ENCODE results near the gene NOX4. TPM values are rescaled to one million over a fixed set of nuclear protein-coding genes. Genes with fewer than 3 reads are reported as not detected.
"Not testable (repeated sequence)": the region's sequence is repeated elsewhere in the genome, so short reads cannot be mapped to it uniquely, and the experiment has no call there.

NOX4 gene
- total RNA-seq, 4 donors from 2014 or later, result 38.4 to 129 (median 67.4) TPM

- no peak overlapping the region for H3K27ac ChIP-seq
- H3K36me3 ChIP-seq, result peaks cover 0 to 9% (median 0%) of the 10 kb centered on the region in 3 donors
- DNase-seq (ENCODE audit: low spot score in 2 of 2), result no peak
- H3K4me3 ChIP-seq, result no peak overlapping the region
- WGBS, 2 donors, result 87 to 89% methylated on average over 1 of the region's 1 CpG
- no peaks in the 10 kb centered on the region for H3K9me3 ChIP-seq
- TF ChIP-seq EP300 (IDR thresholded peaks at IDR 0.05), result no peak
- TF ChIP-seq CTCF (IDR thresholded peaks at IDR 0.05), result no peak
- TF ChIP-seq POLR2A (IDR thresholded peaks at IDR 0.05), result no peak
- H3K4me1 ChIP-seq, result peaks cover 0 to 5% (median 0%) of the 10 kb centered on the region in 4 donors
- no peaks in the 10 kb centered on the region for H3K27me3 ChIP-seq
These were observed 53.9 kb downstream of the NOX4 start for GRCh38 chr11:89437317-89437716.

- TF ChIP-seq POLR2A (IDR thresholded peaks at IDR 0.05) (no peak), CTCF (IDR thresholded peaks at IDR 0.05) (no peak), EP300 (IDR thresholded peaks at IDR 0.05) (no peak)
- no peak for DNase-seq (ENCODE audit: low spot score in 2 of 2)
- Histone ChIP-seq H3K36me3 (peaks cover 0 to 9% (median 0%) of the 10 kb centered on the region in 3 donors), H3K27ac (no peak overlapping the region), H3K9me3 (no peaks in the 10 kb centered on the region), H3K4me1 (peaks cover 0 to 5% (median 0%) of the 10 kb centered on the region in 4 donors), H3K27me3 (no peaks in the 10 kb centered on the region), H3K4me3 (no peak overlapping the region)
- WGBS, 2 donors, result 12 to 17% methylated on average over 3 of the region's 3 CpGs
These were observed 55.1 kb downstream of the NOX4 start for GRCh38 chr11:89436071-89436470.

GRCh38 chr11:89433278-89433677 lies 57.9 kb downstream of the NOX4 start:
- 71 to 84% methylated on average over 1 of the region's 1 CpG for WGBS, 2 donors
- Histone ChIP-seq H3K36me3 (no peaks in the 10 kb centered on the region), H3K4me1 (peaks cover 0 to 5% (median 0%) of the 10 kb centered on the region in 4 donors), H3K9me3 (no peaks in the 10 kb centered on the region), H3K27ac (no peak overlapping the region), H3K4me3 (no peak overlapping the region), H3K27me3 (no peaks in the 10 kb centered on the region)
- TF ChIP-seq POLR2A (IDR thresholded peaks at IDR 0.05), result no peak
- no peak for TF ChIP-seq EP300 (IDR thresholded peaks at IDR 0.05)
- no peak for TF ChIP-seq CTCF (IDR thresholded peaks at IDR 0.05)
- no peak for DNase-seq (ENCODE audit: low spot score in 2 of 2)

GRCh38 chr11:89432182-89432581 lies 59.0 kb downstream of the NOX4 start:
- 83 to 91% methylated on average over 3 of the region's 3 CpGs for WGBS, 2 donors
- not testable (repeated sequence) for H3K4me1 ChIP-seq; DNase-seq (ENCODE audit: low spot score in 2 of 2); H3K9me3 ChIP-seq; H3K36me3 ChIP-seq; H3K4me3 ChIP-seq; H3K27me3 ChIP-seq; H3K27ac ChIP-seq

GRCh38 chr11:89426501-89426900 lies 64.7 kb downstream of the NOX4 start:
- not testable (repeated sequence) for H3K27me3 ChIP-seq; DNase-seq (ENCODE audit: low spot score in 2 of 2); H3K4me1 ChIP-seq; H3K4me3 ChIP-seq; H3K36me3 ChIP-seq; H3K9me3 ChIP-seq; H3K27ac ChIP-seq
- 88 to 89% methylated on average over 7 of the region's 7 CpGs for WGBS, 2 donors

- TF ChIP-seq CTCF (IDR thresholded peaks at IDR 0.05) (no peak), POLR2A (IDR thresholded peaks at IDR 0.05) (no peak), EP300 (IDR thresholded peaks at IDR 0.05) (no peak)
- H3K4me1 ChIP-seq, result no peaks in the 10 kb centered on the region
- no peak for DNase-seq (ENCODE audit: low spot score in 2 of 2)
- H3K27me3 ChIP-seq, result no peaks in the 10 kb centered on the region
- WGBS, 2 donors, result 24 to 39% methylated on average over 2 of the region's 2 CpGs
- peaks cover 0 to 4% (median 0%) of the 10 kb centered on the region in 4 donors for H3K9me3 ChIP-seq
- peaks cover 0 to 6% (median 0%) of the 10 kb centered on the region in 3 donors for H3K36me3 ChIP-seq
- H3K4me3 ChIP-seq, result no peak overlapping the region
- no peak overlapping the region for H3K27ac ChIP-seq
These were observed 69.5 kb downstream of the NOX4 start for GRCh38 chr11:89421718-89422117.
